ENCODE results near the gene STEEP1. TPM values are rescaled to one million over a fixed set of nuclear protein-coding genes. Genes with fewer than 3 reads are reported as not detected.
A peak's percentile ranks its signal among the peaks of the same experiment; 100 is the strongest.

The STEEP1 gene
- total RNA-seq, 3 donors from 2014 or later (not counting 1 experiment from before 2014, with no cell fraction given), result 23.5 to 29.2 (median 23.8) TPM

GRCh38 chrX:119579414-119579813 is 14.2 kb upstream of the STEEP1 start:
- H3K4me1 ChIP-seq (ENCODE audit: control insufficient read depth, insufficient read depth, low read length), result peaks cover 7% of the 10 kb centered on the region
- H3K27ac Mint-ChIP-seq, result no peak overlapping the region
- no peak for DNase-seq
- H3K36me3 ChIP-seq (ENCODE audit: control insufficient read depth, insufficient read depth, low read length), result peaks cover 5% of the 10 kb centered on the region
- no peak overlapping the region for H3K27ac ChIP-seq (ENCODE audit: low read length)
- H3K36me3 Mint-ChIP-seq, result peaks cover 6% of the 10 kb centered on the region
- H3K4me1 Mint-ChIP-seq, result peaks cover 0 to 6% of the 10 kb centered on the region in 2 donors
- intact Hi-C loops (cut with micrococcal nuclease), result loop anchor here (10.0 kb wide), 1 partner anchor 175 kb away; the partner anchor contains the start of gene SOWAHD
- peaks cover 0 to 6% of the 10 kb centered on the region in 2 donors for H3K27me3 Mint-ChIP-seq (ENCODE audit: low read depth in 2 of 2)
- H3K4me3 Mint-ChIP-seq, result no peak overlapping the region
- no peaks in the 10 kb centered on the region for H3K9me3 Mint-ChIP-seq
- H3K27me3 ChIP-seq (ENCODE audit: control insufficient read depth, insufficient read depth, low read length), result no peaks in the 10 kb centered on the region
- no peaks in the 10 kb centered on the region for H3K9me3 ChIP-seq (ENCODE audit: control insufficient read depth, insufficient read depth, low read length)
- no peak for TF ChIP-seq CTCF (IDR thresholded peaks at IDR 0.05)
- no peak for ATAC-seq
- H3K4me3 ChIP-seq (ENCODE audit: low read length), result no peak overlapping the region

GRCh38 chrX:119574394-119575266 is 9.4 kb upstream of the STEEP1 start, which contains the start of gene UBE2A:
TSS of gene UBE2A (plus strand) at chrX:119574563. CDS start at chrX:119574712, 149 bp downstream.
- Histone ChIP-seq H3K27ac (ENCODE audit: low read length) (peak within 1 kb of the TSS; percentile 84), H3K4me3 (ENCODE audit: low read length) (peak within 1 kb of the TSS; percentile 86), H3K27me3 (ENCODE audit: control insufficient read depth, insufficient read depth, low read length) (no peaks in the 10 kb centered on the region), H3K36me3 (ENCODE audit: control insufficient read depth, insufficient read depth, low read length) (no peaks in the 10 kb centered on the region), H3K9me3 (ENCODE audit: control insufficient read depth, insufficient read depth, low read length) (no peaks in the 10 kb centered on the region), H3K4me1 (ENCODE audit: control insufficient read depth, insufficient read depth, low read length) (peaks cover 11% of the 10 kb centered on the region)
- no peak for TF ChIP-seq CTCF (IDR thresholded peaks at IDR 0.05)
- no peaks in the 10 kb centered on the region for H3K9me3 Mint-ChIP-seq
- peaks cover 0 to 7% of the 10 kb centered on the region in 2 donors for H3K27me3 Mint-ChIP-seq (ENCODE audit: low read depth in 2 of 2)
- peak within 1 kb of the TSS; percentile 91 to 94 for H3K27ac Mint-ChIP-seq
- under 1% methylated on average over 86 of the region's 86 CpGs for WGBS (ENCODE audit: insufficient coverage)
- intact Hi-C loops (cut with micrococcal nuclease), result loop anchor here (1.0 to 10.0 kb wide), 3 partner anchors 9 to 180 kb away; partner anchors contain the start of genes SOWAHD and STEEP1
- H3K4me3 Mint-ChIP-seq, result peak within 1 kb of the TSS; percentile 88
- no peaks in the 10 kb centered on the region for H3K36me3 Mint-ChIP-seq
- peaks cover 0 to 14% of the 10 kb centered on the region in 2 donors for H3K4me1 Mint-ChIP-seq
- DNase-seq (peak; percentile 83 to 93), ATAC-seq (peak; percentile 93 to 99 (median 93))

- Histone ChIP-seq H3K27ac (ENCODE audit: low read length) (peak overlapping the region; percentile 84), H3K4me1 (ENCODE audit: control insufficient read depth, insufficient read depth, low read length) (peaks cover 11% of the 10 kb centered on the region), H3K27me3 (ENCODE audit: control insufficient read depth, insufficient read depth, low read length) (no peaks in the 10 kb centered on the region), H3K36me3 (ENCODE audit: control insufficient read depth, insufficient read depth, low read length) (no peaks in the 10 kb centered on the region), H3K4me3 (ENCODE audit: low read length) (peak overlapping the region; percentile 86), H3K9me3 (ENCODE audit: control insufficient read depth, insufficient read depth, low read length) (no peaks in the 10 kb centered on the region)
- TF ChIP-seq CTCF (IDR thresholded peaks at IDR 0.05), result no peak
- peaks cover 0 to 7% of the 10 kb centered on the region in 2 donors for H3K27me3 Mint-ChIP-seq (ENCODE audit: low read depth in 2 of 2)
- no peaks in the 10 kb centered on the region for H3K9me3 Mint-ChIP-seq
- H3K36me3 Mint-ChIP-seq, result no peaks in the 10 kb centered on the region
- H3K4me3 Mint-ChIP-seq, result peak overlapping the region; percentile 88
- 1% methylated on average over 24 of the region's 30 CpGs for WGBS (ENCODE audit: insufficient coverage)
- intact Hi-C loops (cut with micrococcal nuclease), result loop anchor here (1.0 to 10.0 kb wide), 3 partner anchors 9 to 181 kb away; partner anchors contain the start of genes SOWAHD and STEEP1
- peaks cover 0 to 14% of the 10 kb centered on the region in 2 donors for H3K4me1 Mint-ChIP-seq
- ATAC-seq (peak in 2 of 3 donors; percentile 3 to 4), DNase-seq (no peak)
- H3K27ac Mint-ChIP-seq, result peak overlapping the region; percentile 91 to 94
Measured at GRCh38 chrX:119573840-119574393, 8.7 kb upstream of the STEEP1 start.

Measured in natural killer cell (primary cell).